Fibroblast of the aortic adventitia (primary cell): ENCODE measurements around the gene NIPAL4. TPM values are rescaled to one million over a fixed set of nuclear protein-coding genes. Genes with fewer than 3 reads are reported as not detected.

ENCODE experiments used
- DNase-seq: peaks from one replicate; pipeline ENCODE4 v3.0.0-alpha.2; 2010; ENCODE audit warnings: low read depth
- H3K4me3 ChIP-seq: 2 replicates; pipeline ENCODE4 v1.5.1; 2011; ENCODE audit warnings: low read depth, mild to moderate bottlenecking, control low read depth, low read length, moderate library complexity
- CTCF ChIP-seq: IDR thresholded peaks from 2 replicates; pipeline ENCODE4 v1.5.1; 2011; ENCODE audit warnings: mild to moderate bottlenecking, low read length, control low read depth, inconsistent platforms; ENCODE audit not compliant: insufficient read depth
- total RNA-seq: library from RNA; depleted of rRNA; stranded (reverse); fragments of >200 nt; gene quantifications from 2 replicates; pipeline ENCODE4 v1.2.3, GENCODE V29; 2012; ENCODE audit warnings: low replicate concordance

The NIPAL4 gene
- total RNA-seq, 1 donor = under 0.01 TPM

GRCh38 chr5:157460921-157461792, 1.1 kb downstream of the NIPAL4 start:
- TF ChIP-seq CTCF = no peak

GRCh38 chr5:157463081-157463480, 3.1 kb downstream of the NIPAL4 start:
- TF ChIP-seq CTCF = no peak
- no peak for DNase-seq

More at GRCh38 chr5:157460921-157461792, 1.1 kb downstream of the NIPAL4 start:
- no peak for DNase-seq
- H3K4me3 ChIP-seq = no peak overlapping the region

DNA sequence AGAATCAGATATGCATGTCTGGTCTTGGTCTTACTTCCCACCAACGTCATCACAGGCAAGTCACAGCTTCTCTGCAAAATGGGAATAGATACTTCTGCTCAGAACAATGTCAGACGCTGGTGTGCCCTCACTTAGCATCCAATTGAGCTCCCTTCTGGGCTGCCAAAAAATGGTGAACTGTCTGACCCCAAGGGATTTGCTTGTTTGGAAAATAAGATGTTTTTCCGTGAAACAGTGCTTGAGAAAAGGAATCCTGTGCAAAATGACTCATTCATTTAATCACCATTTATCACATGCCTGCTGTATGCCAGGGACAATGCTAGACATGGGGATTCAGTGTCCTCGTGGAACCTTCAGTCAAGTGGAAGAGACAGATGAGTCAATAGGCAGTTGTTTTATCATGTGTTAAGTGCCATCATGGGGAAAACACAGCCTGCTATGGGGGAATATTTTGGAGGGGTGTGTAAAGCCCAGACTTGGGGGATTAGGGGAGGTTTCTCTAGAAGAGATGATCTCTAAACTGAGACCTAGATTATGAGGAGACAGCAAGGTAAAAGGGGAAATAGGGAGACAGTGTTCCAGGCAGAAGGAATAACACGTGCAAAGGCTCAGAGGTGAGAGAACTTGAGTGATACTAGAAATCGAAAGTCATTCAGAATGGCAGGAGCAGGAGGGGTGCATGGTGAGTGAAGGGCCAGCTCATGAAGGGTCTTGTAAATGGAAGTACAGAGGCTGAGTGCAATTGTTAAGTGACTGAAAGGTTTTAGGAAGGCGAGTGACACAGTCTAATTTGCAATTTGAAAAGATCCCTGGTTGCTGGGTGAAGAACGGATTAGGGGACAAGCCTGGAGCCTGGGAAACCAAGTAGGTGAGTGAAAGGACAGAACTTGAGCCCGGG, 3.9 kb downstream of the NIPAL4 start:
- DNase-seq = no peak
- TF ChIP-seq CTCF = no peak
- H3K4me3 ChIP-seq = no peak overlapping the region

More at GRCh38 chr5:157463081-157463480, 3.1 kb downstream of the NIPAL4 start:
- H3K4me3 ChIP-seq = no peak overlapping the region

GRCh38 chr5:157464519-157465171, 4.6 kb downstream of the NIPAL4 start:
- TF ChIP-seq CTCF = no peak
- H3K4me3 ChIP-seq = no peak overlapping the region
- peak; percentile 90 for DNase-seq

DNA sequence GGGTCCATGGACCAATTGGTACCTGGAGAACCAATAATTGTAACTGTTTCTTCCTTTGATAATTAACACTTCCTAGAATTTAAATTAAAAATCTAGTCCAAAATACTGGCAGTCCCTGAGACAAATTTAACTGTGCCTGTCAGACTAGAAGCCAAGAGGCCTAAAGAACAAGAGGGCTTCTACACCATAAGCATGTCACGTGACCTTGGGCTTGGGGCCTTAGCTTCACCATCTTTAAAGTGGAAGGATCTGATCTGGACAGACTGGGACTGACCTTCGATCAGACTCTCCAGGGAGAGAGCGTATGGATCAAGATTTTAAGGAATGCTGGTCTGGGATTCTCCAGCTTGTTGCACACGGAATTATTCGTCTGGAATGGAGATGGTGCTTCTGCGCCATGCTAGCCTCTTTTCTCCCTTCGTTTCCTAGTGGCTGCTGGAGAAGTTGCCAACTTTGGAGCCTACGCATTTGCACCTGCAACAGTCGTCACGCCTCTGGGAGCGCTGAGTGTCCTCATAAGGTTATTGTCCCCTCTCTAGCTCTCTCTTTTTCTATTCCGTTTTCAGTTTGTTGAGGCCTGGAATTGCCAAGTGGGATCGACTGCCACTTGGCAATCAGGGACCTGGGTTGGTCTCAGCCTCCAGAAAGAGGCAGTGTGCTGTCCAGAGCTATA, 8.4 kb downstream of the NIPAL4 start:
- H3K4me3 ChIP-seq = no peak overlapping the region
- TF ChIP-seq CTCF = no peak
- DNase-seq = no peak

DNA sequence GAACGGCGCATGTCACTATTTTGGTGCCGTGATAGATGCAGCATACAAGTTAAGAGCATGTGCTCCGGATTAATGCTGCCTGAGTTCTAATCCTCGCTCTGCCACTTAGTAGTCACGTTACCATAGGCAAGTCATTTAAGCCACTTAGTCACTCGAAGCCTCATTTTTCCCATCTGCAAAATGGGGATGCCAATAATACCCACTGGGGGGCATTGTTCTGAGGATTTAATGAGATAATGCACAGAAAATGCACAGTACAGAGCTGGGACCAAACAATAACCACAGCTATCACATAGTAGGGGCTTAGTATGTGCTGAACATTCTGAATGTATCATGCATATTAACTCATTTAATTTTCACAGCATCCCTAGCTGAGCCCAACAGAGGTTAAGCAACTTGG, 9.1 kb downstream of the NIPAL4 start:
- H3K4me3 ChIP-seq = no peak overlapping the region
- no peak for DNase-seq
- no peak for TF ChIP-seq CTCF
